Measurements from ENCODE around the gene SLN.

DNA sequence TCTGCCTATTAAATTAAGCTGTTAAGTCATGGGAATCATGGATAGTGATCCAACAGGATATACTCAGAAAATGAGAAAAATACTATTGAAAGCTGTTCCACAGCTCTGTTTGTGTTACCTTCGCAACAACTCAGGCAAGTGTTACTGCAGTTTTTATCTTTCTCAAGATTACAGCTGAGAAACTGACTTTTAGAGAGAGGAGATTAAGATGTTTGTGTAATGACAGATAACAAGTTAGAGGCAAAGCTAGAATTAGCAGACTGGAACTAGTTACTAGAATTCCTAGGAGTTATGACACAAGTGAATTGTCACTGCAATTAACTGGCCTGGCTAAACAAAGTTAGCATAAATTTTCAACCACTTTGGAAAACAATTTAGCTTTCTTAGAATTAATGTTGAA, 1.6 kb downstream of the SLN start:
- TF ChIP-seq, protein P1, sequence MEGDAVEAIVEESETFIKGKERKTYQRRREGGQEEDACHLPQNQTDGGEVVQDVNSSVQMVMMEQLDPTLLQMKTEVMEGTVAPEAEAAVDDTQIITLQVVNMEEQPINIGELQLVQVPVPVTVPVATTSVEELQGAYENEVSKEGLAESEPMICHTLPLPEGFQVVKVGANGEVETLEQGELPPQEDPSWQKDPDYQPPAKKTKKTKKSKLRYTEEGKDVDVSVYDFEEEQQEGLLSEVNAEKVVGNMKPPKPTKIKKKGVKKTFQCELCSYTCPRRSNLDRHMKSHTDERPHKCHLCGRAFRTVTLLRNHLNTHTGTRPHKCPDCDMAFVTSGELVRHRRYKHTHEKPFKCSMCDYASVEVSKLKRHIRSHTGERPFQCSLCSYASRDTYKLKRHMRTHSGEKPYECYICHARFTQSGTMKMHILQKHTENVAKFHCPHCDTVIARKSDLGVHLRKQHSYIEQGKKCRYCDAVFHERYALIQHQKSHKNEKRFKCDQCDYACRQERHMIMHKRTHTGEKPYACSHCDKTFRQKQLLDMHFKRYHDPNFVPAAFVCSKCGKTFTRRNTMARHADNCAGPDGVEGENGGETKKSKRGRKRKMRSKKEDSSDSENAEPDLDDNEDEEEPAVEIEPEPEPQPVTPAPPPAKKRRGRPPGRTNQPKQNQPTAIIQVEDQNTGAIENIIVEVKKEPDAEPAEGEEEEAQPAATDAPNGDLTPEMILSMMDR (IDR thresholded peaks at IDR 0.05) = no peak
- TF ChIP-seq POLR2A (IDR thresholded peaks at IDR 0.05) = no peak
- no peak for TF ChIP-seq POLR2AphosphoS5 (IDR thresholded peaks at IDR 0.05; ENCODE audit: insufficient read depth in 1 of 2, low read depth in 1 of 2)
